GM18870 (cell line): ENCODE results near the gene RET.

Experiments used
- ATAC-seq: cut with Tn5 transposase; IDR thresholded peaks from one replicate; pipeline ENCODE4 v1.9.1; 2021; ENCODE audit warnings: moderate library complexity; ENCODE audit not compliant: unreplicated experiment

Gene RET

DNA sequence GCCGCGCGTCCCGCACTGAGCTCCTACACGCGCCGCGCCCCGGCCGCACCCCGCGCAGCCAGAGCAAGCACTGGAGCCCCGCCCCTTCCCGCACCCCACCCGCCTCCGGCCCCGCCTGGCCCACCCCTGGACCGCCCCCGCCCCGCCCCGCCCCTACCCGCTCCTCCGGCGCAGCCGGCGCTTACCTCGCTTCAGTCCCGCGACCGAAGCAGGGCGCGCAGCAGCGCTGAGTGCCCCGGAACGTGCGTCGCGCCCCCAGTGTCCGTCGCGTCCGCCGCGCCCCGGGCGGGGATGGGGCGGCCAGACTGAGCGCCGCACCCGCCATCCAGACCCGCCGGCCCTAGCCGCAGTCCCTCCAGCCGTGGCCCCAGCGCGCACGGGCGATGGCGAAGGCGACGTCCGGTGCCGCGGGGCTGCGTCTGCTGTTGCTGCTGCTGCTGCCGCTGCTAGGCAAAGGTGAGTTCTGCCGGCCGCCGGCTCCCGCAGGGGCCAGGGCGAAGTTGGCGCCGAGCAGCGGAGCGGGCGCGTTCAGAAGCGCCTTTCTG, at the start of gene RET:
Gene RET, plus strand, starts transcription at position 194 of the 545 bp plus-strand sequence. Its CDS starts 190 bp downstream, at position 384.
- ATAC-seq, result no peak

DNA sequence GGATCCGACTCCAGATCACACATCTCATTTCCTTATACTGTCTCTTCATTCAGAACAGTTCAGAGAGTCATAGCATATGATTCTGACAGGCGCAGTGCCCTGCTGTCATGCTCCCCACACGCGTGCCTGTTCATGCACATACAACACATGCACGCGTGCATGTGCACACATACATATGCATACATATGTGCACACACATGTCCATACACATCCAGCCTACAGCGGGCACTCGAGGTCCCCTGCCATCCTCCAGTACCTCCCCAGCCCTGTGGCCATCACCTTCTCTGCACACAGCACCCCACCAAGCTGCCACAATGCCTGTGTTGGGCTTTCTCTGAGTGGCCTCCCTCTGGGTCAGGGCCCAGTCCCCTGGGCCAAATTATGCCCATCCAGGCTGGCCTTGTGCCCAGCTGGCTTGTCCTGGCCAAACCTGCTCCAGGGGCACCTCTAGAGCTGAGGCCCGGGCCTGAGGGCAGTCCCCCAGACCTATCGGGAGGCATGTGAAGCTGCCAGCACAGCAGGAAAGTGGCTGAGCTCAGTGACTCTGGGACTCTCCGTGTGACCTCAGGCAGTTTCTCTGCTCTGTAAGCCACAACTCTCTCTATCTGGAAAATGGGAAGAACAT, 49.4 kb upstream of the RET start:
- no peak for ATAC-seq

DNA sequence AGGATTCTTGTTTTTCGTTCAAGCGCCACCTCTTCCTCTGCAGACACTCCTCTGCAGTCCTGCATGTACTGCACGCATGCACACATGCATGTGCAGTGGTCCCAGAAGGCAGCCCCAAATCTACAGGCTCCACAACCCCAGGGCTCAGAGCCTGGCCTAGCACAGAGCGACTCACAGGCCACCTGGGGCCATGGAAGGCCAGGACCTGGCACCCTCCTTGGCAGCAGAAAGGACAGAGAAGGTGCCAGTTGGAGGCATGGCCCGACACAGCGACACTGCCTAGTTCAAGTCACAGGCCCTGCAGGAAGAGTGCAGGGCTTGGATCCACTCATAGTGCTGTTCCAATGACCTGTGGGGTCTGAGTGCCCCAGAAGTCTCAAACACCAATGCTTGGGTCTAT, 48.7 kb upstream of the RET start:
- ATAC-seq, result no peak

DNA sequence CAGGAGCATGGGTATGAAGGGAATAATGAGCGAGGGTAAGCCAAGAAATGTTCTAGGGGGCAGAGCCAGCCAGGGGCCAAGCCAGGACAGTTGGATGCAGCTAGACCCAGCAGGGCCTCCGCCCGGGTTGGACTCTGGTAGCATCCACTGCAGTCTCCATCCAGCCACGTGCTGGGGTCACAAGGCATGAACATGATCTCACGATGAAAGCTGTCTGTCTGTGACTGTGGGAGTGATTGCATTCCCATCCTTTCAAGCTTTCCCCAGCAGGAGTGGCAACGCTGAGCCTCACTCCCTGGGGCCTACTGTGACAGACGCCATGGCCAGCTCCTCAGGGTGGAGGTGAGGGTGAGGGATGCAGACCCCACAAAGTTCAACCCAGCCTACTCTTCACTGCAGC, 47.8 kb upstream of the RET start:
- no peak for ATAC-seq

DNA sequence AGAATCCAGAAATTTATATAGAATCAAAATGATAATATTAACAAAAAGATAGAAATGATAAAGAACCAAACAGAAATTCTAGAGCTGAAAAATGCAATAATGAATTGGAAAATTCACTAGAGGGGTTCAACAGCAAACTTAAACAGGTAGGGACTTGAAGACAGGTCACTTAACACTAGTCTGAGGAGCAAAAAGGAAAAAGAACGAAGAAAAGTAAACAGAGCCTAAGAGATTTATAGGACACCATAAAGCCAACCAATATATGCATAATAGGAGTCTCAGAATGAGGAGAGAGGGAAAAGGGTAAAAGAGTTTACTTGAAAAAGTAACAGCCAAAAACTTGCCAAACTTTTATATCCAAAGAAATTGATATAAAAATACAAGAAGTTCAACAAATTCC, 44.3 kb upstream of the RET start:
- ATAC-seq, result no peak

DNA sequence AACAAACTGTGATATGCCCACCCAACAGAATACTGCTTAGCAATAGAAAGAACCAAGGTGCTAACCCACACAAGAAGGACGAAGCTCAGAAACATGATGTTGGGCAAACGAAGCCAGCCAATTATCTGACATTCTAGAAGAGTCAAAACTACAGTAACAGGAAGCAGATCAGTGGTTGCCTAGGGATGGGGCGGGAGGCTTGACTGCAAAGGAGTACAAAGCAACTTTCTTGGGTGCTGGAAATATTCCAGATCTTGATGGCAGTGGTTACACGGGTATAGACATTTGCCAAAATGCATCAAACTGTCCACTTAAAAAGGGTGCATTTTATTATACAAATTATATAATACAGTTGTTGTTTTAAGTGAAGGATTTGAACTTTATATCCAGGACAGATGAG, 41.1 kb upstream of the RET start:
- ATAC-seq, result no peak

DNA sequence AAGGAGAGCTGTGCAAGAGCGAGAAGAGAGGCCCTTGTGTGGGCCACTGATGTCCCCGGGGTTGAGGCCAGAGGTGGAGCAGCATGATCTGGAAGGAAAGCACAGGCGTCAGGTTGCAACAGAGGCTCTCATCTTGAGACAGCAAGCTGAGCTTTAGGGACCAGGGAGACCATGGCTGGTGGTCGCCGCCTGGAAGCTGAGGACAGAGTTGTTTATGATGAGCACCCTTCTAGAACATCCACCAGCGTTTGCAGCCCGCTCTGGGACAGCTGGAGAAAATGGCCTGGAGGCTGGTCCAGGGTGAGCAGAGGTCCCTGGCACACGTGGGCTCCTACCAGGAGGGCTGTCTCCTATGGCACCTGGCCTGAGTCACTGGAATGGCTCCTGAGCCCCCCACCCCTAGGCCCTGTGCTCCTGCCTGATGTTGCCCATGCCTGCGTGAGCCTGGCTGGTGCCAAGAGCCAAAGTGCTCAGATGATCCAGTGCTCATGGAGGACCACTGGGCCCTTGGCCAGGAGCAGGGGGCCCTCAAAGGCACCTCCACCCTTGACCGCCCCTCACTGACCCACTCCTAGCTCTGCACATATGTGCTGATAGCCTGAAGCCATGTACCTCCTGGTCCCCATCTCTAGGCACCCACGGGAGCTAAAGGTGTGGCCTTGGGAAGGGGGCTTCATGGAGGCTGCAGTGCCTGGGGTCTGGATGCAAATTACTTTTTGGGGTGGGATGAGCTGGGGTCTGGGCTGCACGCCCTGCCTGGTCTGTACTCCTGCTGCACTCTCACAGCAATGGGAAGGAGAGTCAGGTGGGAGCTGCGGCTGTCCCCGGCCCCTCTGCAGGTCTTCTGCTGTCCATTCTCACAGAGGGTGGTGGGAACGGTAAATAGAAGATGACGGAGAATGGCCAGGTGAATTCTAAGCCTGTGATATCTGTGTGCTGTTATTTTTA, 40.1 kb upstream of the RET start:
- ATAC-seq, result no peak

DNA sequence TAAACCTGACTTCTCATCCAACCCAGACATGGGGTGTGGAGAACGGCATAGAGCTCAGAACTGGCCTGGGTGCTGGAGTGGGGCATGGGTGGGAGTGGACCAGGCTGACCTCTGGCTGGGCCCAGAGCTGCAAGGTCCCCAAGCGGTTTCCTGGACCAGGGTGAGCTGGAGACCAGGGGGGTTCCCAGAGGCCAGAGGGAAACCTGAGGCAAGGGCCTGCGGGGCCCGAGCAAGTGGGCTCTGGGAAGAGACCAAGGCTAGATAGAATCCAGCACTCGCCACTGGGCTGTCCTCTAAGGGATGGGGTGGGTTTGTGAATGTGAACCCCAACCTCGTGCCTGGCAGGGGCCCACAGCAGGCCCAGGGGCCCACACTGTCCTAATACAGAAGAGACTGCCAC, 39.4 kb upstream of the RET start:
- ATAC-seq, result no peak

DNA sequence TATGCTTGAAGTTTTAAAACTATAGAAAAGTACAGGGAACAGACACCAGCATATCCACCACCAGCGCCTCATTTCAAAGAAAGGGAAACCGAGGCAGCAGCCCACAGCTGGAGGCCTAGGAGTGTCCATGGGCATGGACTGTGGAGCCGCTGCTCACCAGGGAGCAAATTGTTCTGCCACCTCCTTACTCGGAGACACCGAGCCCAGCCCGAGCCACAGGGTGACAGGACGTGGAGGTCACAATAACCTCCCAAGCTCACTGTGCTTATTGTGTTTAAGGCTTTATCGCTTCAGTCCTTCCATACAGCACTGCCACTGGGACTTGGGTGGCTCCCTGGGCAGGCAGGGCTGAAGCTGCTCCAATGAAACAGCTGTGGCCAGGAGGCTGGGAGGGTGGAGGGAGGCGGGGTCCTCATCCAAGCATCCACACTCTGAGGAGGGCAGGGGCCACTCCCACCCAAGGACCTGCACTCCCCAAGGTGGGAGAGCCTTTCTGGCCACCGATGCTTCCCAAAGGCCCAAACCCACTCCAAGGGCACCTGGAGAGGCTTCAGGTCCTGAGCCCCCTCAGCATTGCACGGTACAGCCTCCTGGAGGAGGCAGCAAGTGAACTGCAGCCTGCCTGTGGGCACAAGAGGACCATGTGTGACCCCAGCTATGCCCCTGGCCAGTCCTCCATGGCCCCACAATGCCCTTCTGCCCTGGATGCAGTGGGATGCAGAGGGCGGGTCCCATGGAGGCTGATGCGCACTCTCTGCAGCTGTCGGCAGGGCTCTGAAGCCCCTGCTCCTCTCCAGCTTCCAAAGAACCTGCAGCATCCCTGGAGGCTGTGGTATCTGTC, 38.7 kb upstream of the RET start:
- ATAC-seq, result no peak

DNA sequence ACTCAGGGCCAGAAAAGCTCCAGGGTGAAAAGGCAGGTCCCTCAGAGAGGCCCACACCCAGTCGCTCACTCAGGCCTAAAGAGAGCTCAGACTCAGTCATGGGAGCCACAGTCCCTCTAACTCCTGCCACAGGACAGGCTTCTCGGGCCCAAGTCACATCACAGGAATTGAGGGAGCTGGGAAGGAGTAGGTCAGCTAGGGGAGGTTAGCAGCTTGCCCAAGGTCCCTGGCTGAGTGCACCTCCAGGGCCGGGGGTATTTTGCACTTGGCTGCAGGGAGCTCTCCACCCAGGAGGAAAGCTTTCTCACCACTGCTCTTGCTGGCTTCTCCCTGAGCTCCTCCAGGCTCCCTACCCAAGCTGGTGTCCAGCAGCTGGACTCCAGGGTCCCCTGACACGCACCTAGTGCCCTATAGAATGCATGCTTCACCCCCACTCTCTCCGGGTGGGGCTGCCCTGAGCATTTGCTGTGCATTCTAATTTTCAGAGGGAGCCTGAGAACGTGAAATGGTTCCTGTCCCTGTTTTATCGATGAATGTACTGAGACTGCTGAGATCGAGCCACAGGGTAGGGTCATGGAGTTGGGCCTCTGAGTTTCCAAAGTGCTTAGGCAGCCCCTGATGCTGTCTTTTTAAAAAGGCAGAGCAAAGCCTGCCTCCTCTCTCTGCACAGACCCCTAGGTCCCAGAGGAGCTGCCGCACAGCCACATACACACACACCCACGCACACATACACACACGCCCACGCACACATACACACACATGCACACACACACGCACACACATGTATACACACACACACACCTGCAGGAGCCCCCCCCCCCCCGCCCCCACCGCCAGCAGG, 37.9 kb upstream of the RET start:
- no peak for ATAC-seq

DNA sequence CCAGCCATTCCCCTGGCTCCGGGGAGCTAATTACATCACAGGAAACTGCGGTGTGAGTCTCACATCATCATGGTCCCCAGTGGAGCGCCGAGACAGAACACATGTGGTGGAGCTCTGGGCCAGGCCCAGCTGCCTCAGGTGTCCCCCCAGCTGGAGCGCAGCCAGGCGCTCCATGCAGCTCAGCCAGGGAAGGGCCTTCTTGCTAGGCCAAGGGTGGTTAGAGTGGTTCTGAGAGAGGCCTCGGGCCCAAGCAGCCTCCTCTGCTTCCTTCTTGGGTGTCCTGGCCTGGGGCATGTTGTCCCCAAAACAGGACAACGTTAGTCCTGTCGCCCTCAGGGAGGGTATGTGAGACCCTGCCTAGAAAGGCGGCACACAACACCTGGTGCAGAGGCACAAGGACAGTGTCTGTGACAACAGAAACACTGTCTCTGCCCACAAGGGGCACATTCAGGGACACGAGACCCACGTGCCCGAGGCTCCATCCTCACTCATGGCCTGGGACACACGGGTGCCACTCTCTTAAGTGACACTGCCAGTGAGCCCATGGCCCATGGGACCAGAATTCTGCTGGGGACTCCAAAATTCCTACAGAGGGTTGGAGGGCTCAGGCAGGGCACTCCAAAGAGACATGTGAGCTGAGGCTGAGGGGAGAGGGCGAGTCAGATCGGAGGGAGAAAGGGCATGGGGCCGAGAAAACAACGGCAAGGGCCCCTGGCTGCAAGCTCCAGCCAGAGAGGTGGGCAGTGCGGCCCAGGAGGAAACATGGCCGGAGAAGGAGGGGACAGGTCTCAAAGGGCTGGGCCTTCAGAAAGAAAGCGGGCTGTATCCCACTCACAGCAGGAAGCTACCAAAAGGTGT, 37.0 kb upstream of the RET start:
- no peak for ATAC-seq

DNA sequence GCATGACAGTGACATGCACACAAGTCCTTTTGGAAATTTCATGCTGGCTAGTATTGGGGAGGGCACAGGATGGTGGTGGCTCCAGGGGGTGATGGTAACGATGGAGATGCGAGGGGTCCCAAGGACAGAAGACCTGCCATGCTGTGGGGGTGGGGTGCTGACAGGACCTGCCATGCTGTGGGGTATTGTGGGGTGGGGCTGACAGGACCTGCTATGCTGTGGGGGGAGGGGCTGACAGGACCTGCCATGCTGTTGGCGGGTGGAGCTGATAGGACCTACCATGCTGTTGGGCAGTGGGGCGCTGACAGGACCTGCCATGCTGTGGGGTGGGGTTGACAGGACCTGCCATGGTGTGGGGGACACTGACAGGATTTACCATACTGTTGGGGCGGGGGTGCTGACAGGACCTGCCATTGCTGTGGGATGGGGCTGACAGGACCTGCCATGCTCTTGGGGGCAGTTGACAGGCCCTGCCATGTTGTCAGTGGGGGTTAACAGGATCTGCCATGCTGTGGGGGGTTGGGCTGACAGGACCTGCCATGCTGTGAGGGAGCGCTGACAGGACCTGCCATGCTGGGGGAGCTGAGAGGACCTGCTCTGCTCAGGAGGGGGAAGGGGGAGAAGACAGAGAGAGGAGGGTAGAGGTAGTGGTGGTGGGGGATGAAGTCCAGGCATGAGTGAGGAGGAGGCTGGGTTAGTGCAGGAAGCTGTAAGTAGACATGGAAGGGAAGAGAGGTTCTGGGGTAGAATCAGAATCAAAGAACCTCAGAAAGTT, 36.2 kb upstream of the RET start:
- ATAC-seq, result no peak

DNA sequence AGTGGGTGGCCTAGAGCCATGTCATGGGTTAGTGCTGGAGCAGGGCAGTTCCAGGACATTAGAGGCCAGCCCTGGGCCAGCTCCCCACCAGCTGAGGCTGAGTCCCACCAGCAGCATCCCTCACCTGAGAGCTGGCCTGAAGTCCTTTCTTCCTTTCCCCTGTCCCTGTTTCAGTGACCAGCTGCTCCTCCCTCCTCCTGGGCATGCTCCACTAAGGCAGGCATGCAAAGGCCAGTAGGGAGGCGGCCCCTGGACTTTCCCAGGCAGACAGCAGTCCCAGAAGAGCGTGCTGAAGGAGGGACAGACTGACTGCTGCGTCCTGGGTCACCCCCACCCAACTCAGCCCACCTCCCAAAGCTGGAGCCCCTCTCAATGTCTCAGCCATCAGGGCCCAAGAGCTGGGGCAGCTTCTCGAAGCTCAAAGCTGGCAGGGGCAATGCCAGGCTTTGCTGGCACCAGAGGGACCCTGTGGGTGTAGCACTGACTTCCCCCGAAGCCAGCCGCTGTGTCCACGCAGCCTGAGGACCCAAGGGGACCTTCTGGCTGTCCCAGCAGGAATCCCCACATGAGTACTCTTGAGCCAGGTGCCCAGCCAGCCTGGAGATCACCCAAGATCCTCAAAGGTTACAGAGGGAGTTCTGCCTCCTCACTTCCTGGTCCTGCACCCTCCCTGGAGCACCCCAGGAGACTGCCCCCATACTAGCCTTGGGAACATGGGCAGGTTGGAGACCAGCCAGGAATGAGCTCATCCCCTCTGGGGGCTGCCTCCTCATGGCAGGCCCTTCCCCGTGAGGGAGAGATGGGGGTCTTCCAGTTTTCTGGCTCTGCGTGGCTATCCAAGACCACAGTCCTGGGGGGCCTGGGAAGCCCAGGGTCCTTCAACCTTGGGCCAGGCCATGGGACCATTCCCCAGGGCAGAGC, 35.2 kb upstream of the RET start:
- ATAC-seq, result no peak

DNA sequence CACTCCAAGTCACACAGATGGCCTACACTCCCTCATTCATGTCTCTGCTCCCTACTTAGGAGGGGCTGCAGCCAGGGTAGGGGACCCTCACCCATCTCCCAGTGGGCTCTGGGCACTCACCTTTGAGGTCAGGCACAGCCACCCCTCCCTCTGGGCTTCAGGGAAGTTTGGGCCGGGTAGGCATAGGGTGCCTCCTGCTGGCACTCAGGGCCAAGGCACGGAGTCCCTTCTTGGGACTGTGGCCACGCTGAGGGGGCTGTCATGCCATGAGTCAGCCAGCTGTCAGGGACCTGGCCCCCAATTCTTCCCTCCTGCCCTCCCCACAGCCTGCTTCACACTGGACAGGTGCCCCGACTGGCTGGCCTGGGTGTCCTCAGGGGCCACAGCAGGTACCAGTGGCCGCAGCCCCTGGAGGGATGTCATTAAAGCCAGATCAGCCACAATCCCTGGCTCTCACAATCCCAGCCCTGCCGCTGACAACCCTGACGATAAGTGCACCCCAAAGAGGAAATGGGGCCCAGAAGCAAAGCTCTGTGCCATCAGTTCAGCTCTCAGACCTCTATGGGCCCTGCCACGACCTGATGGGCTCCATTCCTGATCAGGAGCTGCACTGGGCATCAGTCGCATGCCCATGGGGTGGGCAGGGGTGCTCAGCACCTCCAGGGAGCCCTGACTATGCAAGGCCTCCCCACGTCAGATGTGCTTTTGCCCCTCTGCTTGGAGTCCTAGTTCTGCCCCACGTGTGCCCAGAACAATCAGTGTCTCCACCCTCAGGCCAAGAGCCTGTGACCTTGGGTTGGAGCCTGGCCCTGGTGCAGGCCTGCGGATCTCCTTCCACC, 34.1 kb upstream of the RET start:
- ATAC-seq, result no peak

DNA sequence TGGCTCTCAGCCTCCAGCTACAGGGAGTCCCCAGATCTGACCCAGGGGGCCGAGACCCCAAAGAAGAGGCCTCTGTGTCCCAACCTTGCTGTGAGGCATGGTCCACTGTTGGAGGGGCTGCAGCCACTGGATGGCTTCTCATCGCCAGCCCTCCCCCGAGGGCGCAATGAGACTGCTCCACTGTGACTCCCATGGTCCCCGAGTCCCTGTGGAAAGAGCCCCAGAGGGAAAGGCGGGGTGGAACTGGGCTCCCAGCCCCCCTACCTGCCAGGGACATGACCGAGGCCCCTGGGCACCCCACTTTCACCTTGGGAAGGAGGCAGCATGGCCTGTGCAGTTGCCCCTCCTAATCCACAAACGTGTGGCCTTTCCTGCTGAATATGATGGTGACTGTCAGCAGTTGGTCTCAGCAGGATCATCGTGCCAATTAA, 33.5 kb upstream of the RET start:
- ATAC-seq, result no peak

DNA sequence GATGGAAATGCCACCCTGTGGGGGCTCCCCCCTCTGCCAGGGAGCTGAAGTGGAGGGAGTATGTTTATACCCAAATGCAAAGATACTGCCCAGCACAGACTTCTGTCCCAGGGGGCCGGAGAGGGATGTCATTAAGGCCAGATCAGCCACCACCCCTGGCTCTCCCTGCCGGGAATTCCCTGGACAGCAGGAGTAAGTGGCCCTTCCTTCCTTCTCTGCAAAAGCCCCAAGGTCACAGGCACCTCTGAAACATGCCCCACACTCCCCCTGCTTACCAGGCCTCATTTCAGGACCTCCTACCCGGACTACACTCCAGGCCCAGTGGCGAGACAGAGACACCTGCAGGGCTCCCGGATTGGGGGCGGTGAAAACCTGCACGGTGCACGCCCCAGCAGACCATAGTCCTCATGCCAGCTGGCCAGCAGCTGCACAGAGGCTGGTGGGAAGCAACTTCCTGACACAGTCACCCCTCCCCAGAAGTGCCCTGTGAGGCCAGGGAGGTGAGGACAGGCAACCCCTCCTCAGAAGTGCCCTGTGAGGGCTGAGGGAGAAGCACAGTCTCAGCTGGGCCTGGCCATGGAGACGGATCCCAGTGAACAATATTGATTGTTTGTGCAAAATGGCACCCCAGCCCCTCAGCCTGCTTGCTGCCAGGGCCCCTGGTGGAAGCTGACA, 33.0 kb upstream of the RET start:
- no peak for ATAC-seq
